Activated T-helper 1 cell treated with anti-CD3 and anti-CD28 coated beads, Interleukin-2, amount 50 U/mL, for 16 hours (primary cell): ENCODE data around the gene ADM5.
"Not testable (repeated sequence)": the region's sequence is repeated elsewhere in the genome, so short reads cannot be mapped to it uniquely, and the experiment has no call there.

Experiments used
- DNase-seq, 2 donors: peaks; one replicate each; pipeline ENCODE4 v3.0.0-alpha.2; 2020; ENCODE audit warnings: low read depth in 1 of 2, low spot score in 1 of 2

The ADM5 gene

GRCh38 chr19:49699364-49699763, 10.0 kb downstream of the ADM5 start:
- no peak for DNase-seq

- no peak for DNase-seq
Observed at GRCh38 chr19:49700563-49700962, 11.2 kb downstream of the ADM5 start.

DNA sequence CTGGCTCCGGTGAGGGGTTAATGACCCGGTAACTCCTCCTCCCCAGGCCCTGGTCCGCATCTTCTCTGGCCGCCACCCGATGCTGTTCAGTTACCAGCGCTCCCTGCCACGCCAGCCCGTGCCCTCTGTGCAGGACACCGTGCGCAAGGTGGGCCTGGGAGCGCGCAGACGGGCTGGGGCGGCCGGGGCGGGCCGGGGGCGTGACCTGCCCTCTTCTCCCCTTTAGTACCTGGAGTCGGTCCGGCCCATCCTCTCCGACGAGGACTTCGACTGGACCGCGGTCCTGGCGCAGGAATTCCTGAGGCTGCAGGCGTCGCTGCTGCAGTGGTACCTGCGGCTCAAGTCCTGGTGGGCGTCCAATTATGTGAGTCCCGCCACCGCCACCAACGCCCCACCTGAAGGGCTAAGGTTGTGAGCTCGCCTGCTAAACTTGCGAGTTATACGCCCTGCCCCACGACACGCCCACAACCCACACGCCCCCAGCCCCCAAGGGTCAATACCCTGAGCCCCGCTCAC, 11.9 kb downstream of the ADM5 start:
- DNase-seq: no peak

GRCh38 chr19:49704888-49705642, 15.7 kb downstream of the ADM5 start:
- DNase-seq: no peak

DNA sequence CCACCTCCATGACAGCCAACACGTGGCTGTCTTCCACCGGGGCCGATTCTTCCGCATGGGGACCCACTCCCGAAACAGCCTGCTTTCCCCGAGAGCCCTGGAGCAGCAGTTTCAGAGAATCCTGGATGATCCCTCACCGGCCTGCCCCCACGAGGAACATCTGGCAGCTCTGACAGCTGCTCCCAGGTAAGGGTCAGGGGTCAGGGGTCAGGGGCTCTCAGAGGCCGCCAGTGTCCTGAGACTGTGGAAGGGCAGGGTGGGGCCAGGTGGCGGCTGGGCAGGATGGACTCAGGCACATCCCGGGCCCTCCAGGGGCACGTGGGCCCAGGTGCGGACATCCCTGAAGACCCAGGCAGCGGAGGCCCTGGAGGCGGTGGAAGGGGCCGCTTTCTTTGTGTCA, 16.5 kb downstream of the ADM5 start:
- no peak for DNase-seq

GRCh38 chr19:49710372-49710951, 21.1 kb downstream of the ADM5 start:
- no peak for DNase-seq

- DNase-seq: no peak
Observed at GRCh38 chr19:49712397-49712859, 23.0 kb downstream of the ADM5 start.

GRCh38 chr19:49713236-49713845, 23.9 kb downstream of the ADM5 start:
- DNase-seq: no peak

- no peak for DNase-seq
Observed at GRCh38 chr19:49716154-49716553, 26.8 kb downstream of the ADM5 start.

- DNase-seq: no peak
Observed at GRCh38 chr19:49718511-49718910, 29.1 kb downstream of the ADM5 start.

- DNase-seq: no peak
Observed at GRCh38 chr19:49718991-49719390, 29.6 kb downstream of the ADM5 start.

GRCh38 chr19:49719420-49719819, 30.0 kb downstream of the ADM5 start:
- not testable (repeated sequence) for DNase-seq

DNA sequence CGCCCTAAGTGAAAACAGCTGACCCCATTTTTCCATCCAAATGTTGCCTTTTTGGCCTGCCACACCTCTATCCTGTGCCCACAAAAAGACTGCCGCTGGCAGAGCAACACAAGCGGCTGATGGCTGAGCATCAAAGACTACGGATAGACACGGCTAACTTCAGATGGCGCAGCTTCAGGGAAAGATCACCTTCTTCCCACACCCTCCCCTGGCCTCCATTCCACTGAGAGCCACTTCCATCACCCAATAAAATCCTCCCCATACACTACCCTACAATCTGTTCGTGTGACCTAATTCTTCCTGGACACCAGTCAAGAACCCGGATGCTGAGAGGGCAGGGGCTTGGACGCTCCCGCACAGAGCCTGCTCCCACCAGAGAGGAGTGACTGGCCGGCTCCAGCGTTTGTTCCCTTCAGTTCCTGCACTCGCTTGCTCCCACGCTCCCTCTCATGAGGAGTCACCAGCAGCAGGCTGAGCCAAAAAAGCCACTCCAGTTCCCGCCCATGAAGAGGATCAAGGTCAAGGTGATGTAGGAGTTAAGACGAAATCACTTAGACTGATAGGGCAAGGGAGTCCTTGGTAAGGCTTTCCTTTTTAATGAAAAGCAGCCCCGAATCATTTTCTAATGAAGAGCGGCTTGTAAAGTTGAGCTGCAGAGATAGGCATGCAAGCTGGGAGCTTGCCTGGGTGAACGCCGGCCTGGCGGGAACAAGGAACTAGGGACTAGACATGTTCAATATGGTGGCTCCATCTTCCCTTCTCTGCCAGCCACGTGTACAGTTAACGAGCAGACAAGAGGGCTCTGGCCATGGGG, 38.0 kb downstream of the ADM5 start:
- no peak for DNase-seq

DNA sequence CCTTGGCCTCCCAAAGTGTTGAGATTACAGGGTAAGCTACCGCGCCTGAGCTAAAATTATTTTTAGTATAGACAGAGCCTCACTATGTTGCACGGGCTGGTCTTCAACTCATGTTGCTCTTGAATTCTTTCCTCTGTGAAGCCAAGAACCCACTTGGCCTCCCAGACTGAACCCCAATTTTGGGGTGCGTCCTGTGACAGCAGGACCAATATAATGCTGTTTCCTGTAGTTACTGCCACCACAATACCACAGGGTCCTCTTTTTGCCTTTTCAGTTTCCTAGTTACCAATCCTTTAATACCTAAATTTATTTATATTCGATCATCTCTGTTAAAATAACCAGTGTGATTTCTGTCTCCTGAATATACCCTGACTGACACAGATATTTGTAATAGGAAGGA, 40.8 kb downstream of the ADM5 start:
- no peak for DNase-seq

DNA sequence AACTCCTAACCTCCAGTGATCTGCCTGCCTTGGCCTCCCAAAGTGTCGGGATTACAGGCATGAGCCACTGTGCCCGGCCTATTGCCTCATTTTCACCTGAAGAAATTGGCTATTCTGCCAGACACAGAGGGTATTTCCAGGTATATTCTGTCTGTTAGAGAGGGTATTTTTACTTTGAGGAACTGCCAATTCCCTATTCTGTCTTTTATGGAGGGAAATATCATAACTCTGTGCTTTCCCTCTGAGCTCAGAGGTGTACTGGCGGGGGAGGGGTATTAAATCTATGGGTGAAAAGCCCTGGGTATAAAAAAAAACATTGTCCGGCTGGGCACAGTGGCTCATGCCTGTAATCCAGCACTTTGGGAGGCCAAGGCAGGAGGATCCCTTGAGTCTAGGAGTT, 48.9 kb downstream of the ADM5 start:
- DNase-seq: no peak

GRCh38 chr19:49739098-49739497, 49.7 kb downstream of the ADM5 start:
- DNase-seq: no peak

GRCh38 chr19:49739933-49740332, 50.5 kb downstream of the ADM5 start:
- no peak for DNase-seq
